Coronary artery (tissue), 2 donors: ENCODE data around the gene TIA1.

ENCODE experiments used
- DNase-seq: peaks from one replicate; pipeline ENCODE4 v3.0.0-alpha.2; 2017; ENCODE audit warnings: low spot score
- H3K27ac ChIP-seq, 2 donors: fragments of 200-600 bp; sonication (generic); one replicate each; pipeline ENCODE4 v1.5.1; 2016 to 2019
- H3K4me3 ChIP-seq: fragments of 200-600 bp; sonication (generic); 2 replicates; pipeline ENCODE4 v1.5.1; 2016; ENCODE audit warnings: mild to moderate bottlenecking, moderate library complexity
- TF ChIP-seq, protein P1 (sequence below): fragments of 200-600 bp; sonication (generic); IDR thresholded peaks from one replicate; pipeline ENCODE4 v1.5.1; 2019; ENCODE audit warnings: antibody characterized with exemption

The TIA1 gene

DNA sequence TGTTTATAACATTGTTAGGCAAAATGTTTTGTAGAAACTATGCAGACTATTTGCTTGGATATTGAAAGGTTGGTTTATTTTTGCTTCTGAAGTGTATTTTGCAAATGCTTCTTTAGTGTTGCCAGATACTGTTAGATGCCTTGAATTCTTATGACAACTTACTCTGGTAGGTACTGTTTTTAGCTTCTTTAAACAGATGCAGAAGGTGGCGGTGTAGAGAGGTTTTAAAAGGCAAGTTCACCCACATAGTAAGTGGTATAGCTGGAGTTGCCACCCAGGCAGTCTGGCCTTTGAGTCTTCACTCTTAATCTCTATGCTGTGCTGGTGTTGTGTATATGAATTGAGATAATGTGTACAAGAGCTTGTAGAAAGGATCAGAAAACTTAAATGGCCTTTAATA, 13.1 kb upstream of the TIA1 start:
- no peak for DNase-seq
- TF ChIP-seq, protein P1, sequence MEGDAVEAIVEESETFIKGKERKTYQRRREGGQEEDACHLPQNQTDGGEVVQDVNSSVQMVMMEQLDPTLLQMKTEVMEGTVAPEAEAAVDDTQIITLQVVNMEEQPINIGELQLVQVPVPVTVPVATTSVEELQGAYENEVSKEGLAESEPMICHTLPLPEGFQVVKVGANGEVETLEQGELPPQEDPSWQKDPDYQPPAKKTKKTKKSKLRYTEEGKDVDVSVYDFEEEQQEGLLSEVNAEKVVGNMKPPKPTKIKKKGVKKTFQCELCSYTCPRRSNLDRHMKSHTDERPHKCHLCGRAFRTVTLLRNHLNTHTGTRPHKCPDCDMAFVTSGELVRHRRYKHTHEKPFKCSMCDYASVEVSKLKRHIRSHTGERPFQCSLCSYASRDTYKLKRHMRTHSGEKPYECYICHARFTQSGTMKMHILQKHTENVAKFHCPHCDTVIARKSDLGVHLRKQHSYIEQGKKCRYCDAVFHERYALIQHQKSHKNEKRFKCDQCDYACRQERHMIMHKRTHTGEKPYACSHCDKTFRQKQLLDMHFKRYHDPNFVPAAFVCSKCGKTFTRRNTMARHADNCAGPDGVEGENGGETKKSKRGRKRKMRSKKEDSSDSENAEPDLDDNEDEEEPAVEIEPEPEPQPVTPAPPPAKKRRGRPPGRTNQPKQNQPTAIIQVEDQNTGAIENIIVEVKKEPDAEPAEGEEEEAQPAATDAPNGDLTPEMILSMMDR, result no peak
- H3K4me3 ChIP-seq, result peak overlapping the region; percentile 23
- peak overlapping the region in 1 of 2 donors; percentile 35 for H3K27ac ChIP-seq

DNA sequence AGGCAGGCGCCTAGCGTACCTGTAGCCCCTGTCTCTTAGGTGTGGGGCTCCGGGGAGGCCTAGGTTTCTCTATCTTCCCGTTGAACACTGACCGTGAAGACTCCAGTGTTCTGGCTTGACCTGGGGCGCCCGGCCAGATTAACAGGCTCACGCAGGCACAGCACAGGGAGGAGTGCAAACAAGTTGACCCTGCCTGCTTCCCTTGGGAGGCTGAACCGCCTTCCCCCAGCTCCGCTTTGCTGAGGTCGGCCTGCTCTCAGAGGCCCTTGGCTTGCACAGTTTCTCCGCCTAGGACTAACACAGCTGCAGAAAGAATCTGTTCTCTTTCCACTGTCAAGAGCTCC, 10.1 kb upstream of the TIA1 start:
- peak overlapping the region; percentile 99 for H3K4me3 ChIP-seq
- peak; percentile 84 for DNase-seq
- H3K27ac ChIP-seq, result peak overlapping the region; percentile 82 to 96
- TF ChIP-seq, protein P1, result no peak

DNA sequence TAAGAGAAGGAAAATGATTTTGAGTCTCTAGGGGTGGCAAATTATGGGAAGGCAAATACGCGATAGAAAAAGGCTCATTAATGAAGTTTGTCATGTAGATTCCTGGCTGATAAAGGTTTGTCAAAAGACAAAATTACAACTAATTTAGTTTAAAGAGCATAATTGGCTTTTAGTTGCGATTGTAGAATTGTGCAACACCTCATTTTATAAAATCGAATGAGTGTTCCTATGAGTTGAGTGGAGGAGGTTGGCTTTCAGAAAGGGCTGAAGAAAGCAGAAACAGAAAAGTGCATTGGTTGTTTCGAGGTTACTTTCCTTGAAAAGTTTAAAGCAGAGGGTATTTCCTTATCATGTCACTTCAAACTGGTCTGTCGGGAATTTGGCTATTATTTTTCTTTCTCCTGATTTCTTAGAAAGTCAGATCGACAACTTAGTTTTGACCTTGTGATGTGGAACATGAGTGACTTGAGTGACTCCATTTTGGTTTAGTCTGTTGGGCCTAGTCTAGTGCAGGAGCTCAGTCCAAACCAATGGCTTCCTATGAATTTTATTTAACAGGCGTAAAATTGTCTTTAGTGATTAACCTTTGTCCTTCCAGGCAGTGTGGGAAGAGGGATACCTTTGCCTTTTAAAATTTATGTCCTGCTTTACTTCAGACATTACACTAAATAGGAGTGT, 7.3 kb upstream of the TIA1 start:
- TF ChIP-seq, protein P1, result no peak
- Histone ChIP-seq H3K4me3 (no peak overlapping the region), H3K27ac (no peak overlapping the region)
- no peak for DNase-seq

DNA sequence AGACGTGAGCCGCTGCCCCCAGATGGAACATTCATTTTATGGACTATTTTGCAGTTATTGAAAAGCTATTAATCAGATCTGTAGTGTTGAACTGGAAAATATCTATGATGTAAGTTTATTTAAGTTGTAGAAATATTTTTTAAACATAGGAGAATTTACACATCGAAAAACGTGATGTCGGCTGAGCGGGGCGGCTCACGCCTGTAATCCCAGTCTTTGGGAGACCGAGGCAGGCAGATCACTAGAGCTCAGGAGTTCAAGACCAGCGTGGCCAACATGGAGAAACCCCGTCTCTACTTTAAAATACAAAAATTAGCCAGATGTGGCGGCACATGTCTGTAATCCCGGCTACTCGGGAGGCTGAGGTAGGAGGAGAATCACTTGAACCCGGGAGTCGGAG, 2.0 kb upstream of the TIA1 start:
- TF ChIP-seq, protein P1, result no peak
- no peak for DNase-seq
- Histone ChIP-seq H3K4me3 (no peak overlapping the region), H3K27ac (no peak overlapping the region)

DNA sequence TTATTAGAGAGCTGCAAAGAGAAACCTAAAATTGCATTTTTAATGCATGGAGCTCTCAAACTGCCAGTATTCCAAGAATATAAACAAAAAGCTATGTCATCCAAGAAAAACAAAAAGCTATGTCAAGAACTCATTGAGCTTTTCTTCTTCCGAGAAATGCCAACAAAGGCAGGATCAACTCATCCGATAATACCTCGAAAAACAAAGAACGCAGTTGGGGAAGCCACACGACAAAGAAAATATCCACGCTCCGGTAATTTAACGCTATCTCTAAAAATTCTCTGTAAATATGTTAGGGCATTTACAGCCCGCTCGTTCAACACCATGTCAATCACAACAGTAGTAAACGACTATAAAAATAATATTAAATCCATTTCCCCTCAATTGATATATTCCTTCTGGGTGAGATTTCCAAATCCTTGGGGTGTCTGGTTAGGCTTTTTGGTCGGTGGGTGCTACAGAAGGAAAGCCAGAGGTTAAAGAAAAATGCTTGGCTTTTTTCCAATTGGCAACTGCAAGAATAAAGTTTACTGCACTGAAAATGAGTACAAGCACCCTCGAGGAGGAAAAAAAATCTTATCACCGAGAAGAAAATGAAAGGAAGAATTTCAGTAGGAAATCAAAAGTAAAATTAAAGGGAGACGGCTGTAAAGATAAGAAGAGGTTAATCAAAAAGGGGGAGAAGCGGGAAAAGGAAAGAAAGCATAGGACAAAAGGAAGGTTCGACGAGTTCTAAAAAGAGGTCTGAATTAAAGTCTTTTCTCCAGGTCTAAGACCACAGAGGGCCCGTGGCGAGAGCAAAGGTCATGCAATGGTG, 856 bp downstream of the TIA1 start:
- TF ChIP-seq, protein P1, result no peak
- no peak for DNase-seq
- H3K4me3 ChIP-seq, result peak overlapping the region; percentile 97
- H3K27ac ChIP-seq, result peak overlapping the region; percentile 89 to 98

DNA sequence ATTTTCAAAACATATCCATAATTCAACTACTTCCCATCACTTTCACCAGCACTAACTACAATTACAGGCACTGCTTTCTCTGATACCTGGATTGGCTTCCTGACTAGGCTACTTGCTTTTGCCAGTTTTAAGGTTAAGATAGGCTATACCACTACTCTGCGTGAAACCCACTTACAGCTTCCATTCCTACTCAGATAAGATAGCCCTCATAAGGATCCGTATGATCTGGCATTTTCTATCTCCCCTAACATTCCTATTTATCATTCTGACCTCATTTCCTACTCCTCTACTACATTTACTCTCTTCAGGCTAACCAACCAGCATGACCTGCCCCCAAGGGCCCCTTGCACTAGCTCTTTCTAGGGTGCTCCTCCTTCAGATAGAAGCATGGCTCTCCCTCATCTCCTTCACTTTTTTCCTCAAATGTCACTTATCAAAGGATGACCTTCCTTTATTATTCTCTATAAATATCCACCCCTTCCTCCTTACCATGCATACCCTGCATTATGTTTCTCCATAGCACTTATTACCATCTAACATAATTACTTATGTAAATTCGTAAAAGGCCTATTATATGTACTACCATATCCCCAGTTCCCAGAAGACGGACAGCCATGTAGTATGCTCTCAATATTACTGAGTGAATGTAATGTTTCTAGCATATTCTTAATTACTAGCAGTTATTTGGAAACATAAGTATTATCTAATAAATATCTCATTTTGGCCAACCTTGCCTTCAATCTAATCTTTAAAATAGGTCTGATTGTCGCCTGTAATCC, 4.4 kb downstream of the TIA1 start:
- Histone ChIP-seq H3K27ac (no peak overlapping the region), H3K4me3 (no peak overlapping the region)
- TF ChIP-seq, protein P1, result no peak
- DNase-seq, result no peak
